CD14-positive monocyte (primary cell): ENCODE measurements around the gene UBE2I. TPM values are rescaled to one million over a fixed set of nuclear protein-coding genes. Genes with fewer than 3 reads are reported as not detected.

Experiments used
- DNase-seq, 3 donors: peaks; one replicate each; pipeline ENCODE4 v3.0.0-alpha.2; 2011 to 2022
- H2AFZ ChIP-seq: 2 replicates; pipeline ENCODE4 v1.6.0; 2012; ENCODE audit warnings: mild to moderate bottlenecking, low read depth, low read length, inconsistent platforms; ENCODE audit not compliant: insufficient read depth, poor library complexity, severe bottlenecking
- H3K27ac ChIP-seq, 2 donors: 1 replicate in 1 of 2; 2 replicates in 1 of 2; pipeline ENCODE4 v1.5.1; 2012 to 2013; ENCODE audit warnings: low read length in 2 of 2, control low read depth in 1 of 2, inconsistent platforms in 1 of 2, low read depth in 1 of 2, mild to moderate bottlenecking in 1 of 2
- H3K27me3 ChIP-seq, 2 donors: one replicate each; pipeline versions ENCODE4 v1.6.0 to v1.6.1; 2011 to 2013; ENCODE audit warnings: low read length in 2 of 2; ENCODE audit not compliant: control insufficient read depth in 2 of 2, insufficient read depth in 2 of 2
- H3K36me3 ChIP-seq, 2 donors: replicated peaks in 1 of 2; 1 replicate in 1 of 2; 2 replicates in 1 of 2; pipeline versions ENCODE4 v1.5.1 to v1.6.1; 2012 to 2013; ENCODE audit warnings: low read length in 2 of 2, control low read depth in 1 of 2, inconsistent platforms in 1 of 2, mild to moderate bottlenecking in 1 of 2; ENCODE audit not compliant: insufficient read depth in 2 of 2, control insufficient read depth in 1 of 2
- H3K4me1 ChIP-seq, 2 donors: 1 replicate in 1 of 2; 2 replicates in 1 of 2; pipeline versions ENCODE4 v1.5.1 to v1.6.1; 2012 to 2013; ENCODE audit warnings: low read length in 2 of 2, control low read depth in 1 of 2, inconsistent platforms in 1 of 2, mild to moderate bottlenecking in 1 of 2, moderate library complexity in 1 of 2; ENCODE audit not compliant: insufficient read depth in 2 of 2, control insufficient read depth in 1 of 2
- H3K4me2 ChIP-seq: replicated peaks from 2 replicates; pipeline ENCODE3; 2012; ENCODE audit warnings: low read length, moderate library complexity, mild to moderate bottlenecking; ENCODE audit not compliant: poor library complexity, severe bottlenecking; ENCODE audit errors: extremely low read depth
- H3K4me3 ChIP-seq, 3 experiments: fragments of 200-600 bp in 1 of 3; sonication (generic) in 1 of 3; replicated peaks in 1 of 3; 1 replicate in 2 of 3; 2 replicates in 1 of 3; pipeline ENCODE4 v1.5.1; 2011 to 2013; ENCODE audit warnings: low read length in 3 of 3, mild to moderate bottlenecking in 3 of 3, control low read depth in 2 of 3, low read depth in 2 of 3, inconsistent platforms in 1 of 3, moderate library complexity in 1 of 3
- H3K79me2 ChIP-seq: 2 replicates; pipeline ENCODE4 v1.6.0; 2012; ENCODE audit warnings: mild to moderate bottlenecking, control low read depth, inconsistent platforms, low read length, moderate library complexity; ENCODE audit not compliant: insufficient read depth
- H3K9ac ChIP-seq: 2 replicates; pipeline ENCODE4 v1.6.0; 2017; ENCODE audit warnings: low read length, mild to moderate bottlenecking; ENCODE audit not compliant: insufficient read depth, poor library complexity, severe bottlenecking
- H3K9me3 ChIP-seq, 2 donors: replicated peaks in 1 of 2; 1 replicate in 1 of 2; 2 replicates in 1 of 2; pipeline versions ENCODE4 v1.5.1 to v1.6.1; 2012 to 2013; ENCODE audit warnings: low read length in 2 of 2, control low read depth in 1 of 2; ENCODE audit not compliant: control insufficient read depth in 1 of 2, insufficient read depth in 1 of 2
- H4K20me1 ChIP-seq: 2 replicates; pipeline ENCODE4 v1.6.0; 2012; ENCODE audit warnings: mild to moderate bottlenecking, low read length, control low read depth, moderate library complexity; ENCODE audit not compliant: insufficient read depth
- H3K27ac Mint-ChIP-seq, 7 donors: one replicate each; pipeline ENCODE4 v1.8.0; 2020; ENCODE audit warnings: mild to moderate bottlenecking in 7 of 7, mixed read lengths in 7 of 7, moderate library complexity in 6 of 7, inconsistent platforms in 2 of 7
- H3K27me3 Mint-ChIP-seq, 3 donors: one replicate each; pipeline ENCODE4 v1.8.0; 2021 to 2022; ENCODE audit warnings: low read depth in 3 of 3, mild to moderate bottlenecking in 3 of 3, mixed read lengths in 3 of 3, moderate library complexity in 3 of 3, inconsistent platforms in 1 of 3
- H3K36me3 Mint-ChIP-seq, 2 donors: one replicate each; pipeline ENCODE4 v1.8.0; 2020; ENCODE audit warnings: mixed read lengths in 2 of 2, inconsistent platforms in 1 of 2, mild to moderate bottlenecking in 1 of 2
- H3K4me1 Mint-ChIP-seq: one replicate; pipeline ENCODE4 v1.8.0; 2020; ENCODE audit warnings: mild to moderate bottlenecking, mixed read lengths
- H3K4me3 Mint-ChIP-seq, 2 donors: one replicate each; pipeline ENCODE4 v1.8.0; 2020; ENCODE audit warnings: mild to moderate bottlenecking in 2 of 2, mixed read lengths in 2 of 2, moderate library complexity in 1 of 2
- H3K9me3 Mint-ChIP-seq, 7 donors: one replicate each; pipeline ENCODE4 v1.8.0; 2020 to 2022; ENCODE audit warnings: mixed read lengths in 7 of 7, mild to moderate bottlenecking in 6 of 7, moderate library complexity in 6 of 7, inconsistent platforms in 2 of 7
- CTCF ChIP-seq: fragments of 200-600 bp; IDR thresholded peaks from one replicate; pipeline ENCODE4 v1.8.0; 2022; ENCODE audit warnings: antibody characterized with exemption, mild to moderate bottlenecking
- WGBS: methylation state at CpG from one replicate; pipeline ENCODE4 v1.1.5; 2013; ENCODE audit warnings: missing lambda C conversion rate; ENCODE audit not compliant: insufficient coverage; 5-methylcytosine and 5-hydroxymethylcytosine counted together
- intact Hi-C, 2 donors: fragments of 100-400 bp; cut with micrococcal nuclease; formaldehyde crosslinking; loops; one replicate each; pipeline versions ENCODE4 v1.15.0 to v1.15.1; 2023
- polyA plus RNA-seq, 3 donors: library from polyadenylated mRNA; depleted of rRNA in 1 of 3; unstranded in 2 of 3; stranded (reverse) in 1 of 3; fragments of 300-500 nt in 2 of 3; fragments of >200 nt in 1 of 3; fragmentation: Illumina TruSeq in 2 of 3; gene quantifications; 1 replicate in 2 of 3; 2 replicates in 1 of 3; pipeline ENCODE4 v1.2.3, GENCODE V29; 2012 to 2021

UBE2I gene
- polyA plus RNA-seq, 3 donors: 76.8 to 112 (median 88.8) TPM

- TF ChIP-seq CTCF: no peak
- Histone ChIP-seq H3K9me3 (no peaks in the 10 kb centered on the region), H3K4me2 (no peak overlapping the region), H3K27ac (no peak overlapping the region), H2AFZ (no peak overlapping the region), H3K9ac (no peak overlapping the region), H3K79me2 (no peaks in the 10 kb centered on the region), H3K4me3 (no peak overlapping the region), H4K20me1 (no peaks in the 10 kb centered on the region), H3K4me1 (no peaks in the 10 kb centered on the region), H3K36me3 (no peaks in the 10 kb centered on the region), H3K27me3 (peaks cover 0 to 41% of the 10 kb centered on the region in 2 donors)
- intact Hi-C loops: loop anchor here in 1 of 2 donors (10.0 kb wide), 1 partner anchor 48 kb away; no protein-coding TSS in a partner anchor
- no peaks in the 10 kb centered on the region for H3K36me3 Mint-ChIP-seq
- 90% methylated on average over 26 of the region's 32 CpGs for WGBS
- H3K4me1 Mint-ChIP-seq: peaks cover 4% of the 10 kb centered on the region
- H3K4me3 Mint-ChIP-seq: peak overlapping the region in 1 of 2 donors; percentile 39
- no peak overlapping the region for H3K27ac Mint-ChIP-seq
- peaks cover 27 to 47% (median 35%) of the 10 kb centered on the region in 3 donors for H3K27me3 Mint-ChIP-seq
- no peak for DNase-seq
- peaks cover 3 to 12% (median 6%) of the 10 kb centered on the region in 7 donors for H3K9me3 Mint-ChIP-seq
Measured at GRCh38 chr16:1262210-1262845, 47.1 kb upstream of the UBE2I start.

GRCh38 chr16:1262846-1263221, 46.6 kb upstream of the UBE2I start:
- Mint-ChIP-seq H3K27ac (no peak overlapping the region), H3K9me3 (peaks cover 3 to 12% (median 6%) of the 10 kb centered on the region in 7 donors), H3K4me1 (peaks cover 4% of the 10 kb centered on the region), H3K27me3 (peaks cover 27 to 49% (median 36%) of the 10 kb centered on the region in 3 donors), H3K4me3 (no peak overlapping the region), H3K36me3 (no peaks in the 10 kb centered on the region)
- TF ChIP-seq CTCF: no peak
- H3K27ac ChIP-seq: no peak overlapping the region
- no peak overlapping the region for H3K4me2 ChIP-seq
- no peaks in the 10 kb centered on the region for H4K20me1 ChIP-seq
- intact Hi-C loops: loop anchor here in 1 of 2 donors (10.0 kb wide), 1 partner anchor 48 kb away; no protein-coding TSS in a partner anchor
- peaks cover 0 to 41% of the 10 kb centered on the region in 2 donors for H3K27me3 ChIP-seq
- H2AFZ ChIP-seq: no peak overlapping the region
- WGBS: 95% methylated on average over 9 of the region's 9 CpGs
- no peaks in the 10 kb centered on the region for H3K79me2 ChIP-seq
- H3K9me3 ChIP-seq: no peaks in the 10 kb centered on the region
- no peaks in the 10 kb centered on the region for H3K4me1 ChIP-seq
- H3K4me3 ChIP-seq: no peak overlapping the region
- no peaks in the 10 kb centered on the region for H3K36me3 ChIP-seq
- no peak for DNase-seq
- H3K9ac ChIP-seq: no peak overlapping the region
